ENCODE data around the gene KIRREL3. TPM values are rescaled to one million over a fixed set of nuclear protein-coding genes. Genes with fewer than 3 reads are reported as not detected.

KIRREL3 gene
- total RNA-seq, 1 experiment from 2014 or later: not detected

DNA sequence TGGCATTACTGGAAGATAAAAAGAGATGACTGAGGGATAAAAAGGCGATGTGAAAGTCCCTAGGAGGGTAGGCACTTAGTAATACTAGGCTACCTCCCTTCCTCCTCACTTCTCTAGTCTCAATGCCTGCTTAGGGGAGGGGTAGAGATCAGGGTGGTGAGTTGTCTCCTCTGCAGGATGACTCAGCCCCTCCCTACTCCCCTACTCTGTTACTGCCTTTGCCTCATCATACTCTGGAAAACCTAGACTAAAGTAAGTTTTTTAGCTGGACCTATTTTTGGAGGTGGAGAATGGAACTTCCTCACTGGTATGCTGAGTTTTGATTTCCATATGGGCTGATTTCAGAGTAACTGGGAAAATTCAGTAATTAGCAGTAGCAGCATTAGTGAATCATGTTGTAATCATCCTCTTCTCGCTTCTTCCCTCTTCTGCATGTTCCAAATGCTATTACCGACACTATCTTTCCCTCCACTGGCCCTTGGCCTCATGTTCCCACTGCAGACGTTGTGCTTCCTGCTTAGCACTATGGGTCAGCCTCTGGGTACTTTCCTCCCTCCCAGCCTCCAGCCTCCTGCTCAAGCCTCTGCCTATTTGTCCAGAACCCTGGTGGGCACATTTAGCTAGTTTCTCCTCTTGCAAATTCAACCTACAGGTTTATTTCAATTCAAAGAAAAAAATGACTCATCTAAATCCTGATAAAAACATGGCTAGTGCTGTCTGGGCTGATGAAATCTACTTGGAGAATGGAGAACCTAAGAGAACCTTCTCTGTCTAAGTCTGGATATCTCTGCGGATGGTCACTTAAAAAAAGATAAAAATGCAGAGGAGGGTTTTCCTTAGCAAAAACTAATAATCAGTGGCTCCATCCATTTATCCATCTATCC, 363.4 kb downstream of the KIRREL3 start:
- peak; percentile 14 for DNase-seq (ENCODE audit: low spot score)

DNA sequence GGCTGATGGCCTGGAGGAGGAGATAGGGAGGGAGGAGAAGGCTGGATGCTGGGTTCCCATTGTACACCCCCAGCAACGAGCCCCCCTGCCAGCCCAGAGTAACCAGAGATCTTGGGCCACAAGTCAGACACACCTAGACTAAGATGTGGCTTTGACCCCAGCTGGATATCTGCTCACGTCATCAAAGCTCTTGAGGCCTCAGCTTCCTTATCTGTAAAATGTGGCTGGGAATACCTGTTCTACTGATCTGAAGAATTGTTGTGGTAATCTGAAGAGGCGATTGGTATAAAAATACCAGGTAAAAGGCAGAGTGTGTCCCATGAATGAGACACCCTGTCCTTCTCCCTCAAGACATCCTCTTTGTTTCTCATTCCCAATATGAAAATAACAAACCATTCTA, 365.1 kb downstream of the KIRREL3 start:
- DNase-seq (ENCODE audit: low spot score): no peak

DNA sequence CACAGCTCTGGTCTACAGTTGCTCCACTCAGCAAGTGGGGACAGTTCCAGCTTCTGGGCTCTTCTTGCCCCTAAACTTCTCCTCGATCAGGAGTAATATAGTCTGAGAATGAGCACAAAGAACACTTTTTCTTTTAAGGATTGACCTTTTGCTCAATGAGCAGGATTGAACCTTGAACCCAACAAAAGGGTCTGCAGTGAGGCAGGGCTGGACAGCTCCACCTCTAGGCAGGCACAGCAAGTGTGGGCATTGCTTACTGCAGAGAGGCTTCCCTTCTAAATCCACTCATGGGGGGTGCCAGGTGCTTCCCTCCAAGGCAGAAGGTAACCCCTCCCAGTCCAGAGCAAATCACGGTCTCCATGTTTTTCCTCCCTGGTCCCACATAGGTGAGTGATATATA, 365.6 kb downstream of the KIRREL3 start:
- DNase-seq (ENCODE audit: low spot score): no peak

DNA sequence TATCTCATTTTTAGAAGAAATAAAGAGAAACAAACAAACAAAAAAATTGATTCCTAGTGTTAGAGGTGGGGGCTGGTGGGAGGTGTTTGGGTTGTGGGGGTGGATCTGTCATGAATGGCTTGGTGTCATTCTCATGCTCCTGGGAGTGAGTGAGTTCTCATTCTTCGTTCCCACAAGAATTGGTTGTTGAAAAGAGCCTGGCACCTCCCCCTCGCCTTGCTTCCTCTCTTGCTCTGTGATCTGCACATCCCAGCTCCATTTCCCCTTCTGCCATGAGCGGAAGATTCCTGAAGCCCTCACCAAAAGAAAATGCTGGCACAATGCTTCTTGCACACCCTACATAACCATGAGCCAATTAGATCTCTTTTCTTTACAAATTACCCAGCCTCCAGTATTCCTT, 367.2 kb downstream of the KIRREL3 start:
- DNase-seq (ENCODE audit: low spot score): no peak

DNA sequence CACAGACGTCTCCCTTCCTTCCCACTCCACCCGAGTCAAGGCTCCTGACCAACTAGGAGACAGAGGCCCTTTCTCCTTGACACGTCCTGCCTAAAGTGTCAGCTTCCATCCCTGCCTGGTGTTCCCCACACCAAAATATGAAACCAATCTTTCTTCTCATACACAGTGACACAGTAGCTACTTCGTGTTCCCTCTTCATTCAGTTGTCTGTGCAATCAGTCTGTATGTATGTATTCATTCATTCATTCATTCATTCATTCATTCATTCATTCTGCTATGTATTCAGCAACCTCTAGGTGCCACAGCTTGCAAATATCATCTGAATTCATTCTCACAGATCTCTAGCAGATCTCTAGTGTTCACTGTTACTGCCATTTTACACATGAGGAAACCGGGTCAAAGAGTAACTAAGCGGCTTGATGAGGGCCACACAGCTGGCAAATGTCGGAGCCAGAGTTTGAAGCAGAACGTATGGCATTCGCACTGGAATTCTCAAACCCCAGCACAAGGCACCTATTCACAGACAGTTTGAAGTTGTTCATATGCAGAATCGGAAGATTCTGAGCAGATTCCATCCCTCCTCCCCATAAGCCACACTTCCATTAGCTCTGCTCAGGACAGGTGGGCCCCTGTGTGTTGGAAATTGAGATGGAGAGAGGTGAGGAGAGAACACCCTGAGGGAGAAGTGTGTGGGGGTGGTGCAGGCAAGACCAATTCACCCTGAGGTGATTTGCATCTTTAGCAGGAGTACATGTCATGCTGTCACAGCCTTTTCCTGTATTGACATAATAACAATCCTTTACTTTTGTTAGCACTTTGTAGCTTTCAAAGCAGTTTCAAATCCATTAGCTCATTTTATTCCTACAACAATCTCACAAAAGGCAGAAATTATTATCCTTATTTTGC, 369.4 kb downstream of the KIRREL3 start:
- DNase-seq (ENCODE audit: low spot score): no peak

DNA sequence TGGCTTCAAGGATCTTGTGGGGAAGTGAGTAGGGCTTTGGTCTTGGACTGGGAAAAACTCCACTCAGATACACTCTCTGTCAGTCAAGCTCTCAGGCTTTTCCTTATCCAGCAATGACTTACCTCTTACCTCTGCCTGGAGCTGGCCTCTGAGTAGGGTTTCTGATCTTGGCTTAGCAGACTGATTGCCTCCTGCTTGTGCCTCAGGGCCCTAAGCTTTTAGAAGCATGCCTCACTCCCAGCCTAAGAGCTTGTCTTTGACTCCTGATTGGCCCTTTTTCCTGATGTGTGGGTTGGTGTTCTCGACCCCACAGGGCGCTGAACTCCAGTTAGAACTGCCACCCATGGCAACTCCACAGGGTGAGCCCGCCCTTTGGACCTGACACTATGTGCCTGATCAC, 370.1 kb downstream of the KIRREL3 start:
- DNase-seq (ENCODE audit: low spot score): no peak

DNA sequence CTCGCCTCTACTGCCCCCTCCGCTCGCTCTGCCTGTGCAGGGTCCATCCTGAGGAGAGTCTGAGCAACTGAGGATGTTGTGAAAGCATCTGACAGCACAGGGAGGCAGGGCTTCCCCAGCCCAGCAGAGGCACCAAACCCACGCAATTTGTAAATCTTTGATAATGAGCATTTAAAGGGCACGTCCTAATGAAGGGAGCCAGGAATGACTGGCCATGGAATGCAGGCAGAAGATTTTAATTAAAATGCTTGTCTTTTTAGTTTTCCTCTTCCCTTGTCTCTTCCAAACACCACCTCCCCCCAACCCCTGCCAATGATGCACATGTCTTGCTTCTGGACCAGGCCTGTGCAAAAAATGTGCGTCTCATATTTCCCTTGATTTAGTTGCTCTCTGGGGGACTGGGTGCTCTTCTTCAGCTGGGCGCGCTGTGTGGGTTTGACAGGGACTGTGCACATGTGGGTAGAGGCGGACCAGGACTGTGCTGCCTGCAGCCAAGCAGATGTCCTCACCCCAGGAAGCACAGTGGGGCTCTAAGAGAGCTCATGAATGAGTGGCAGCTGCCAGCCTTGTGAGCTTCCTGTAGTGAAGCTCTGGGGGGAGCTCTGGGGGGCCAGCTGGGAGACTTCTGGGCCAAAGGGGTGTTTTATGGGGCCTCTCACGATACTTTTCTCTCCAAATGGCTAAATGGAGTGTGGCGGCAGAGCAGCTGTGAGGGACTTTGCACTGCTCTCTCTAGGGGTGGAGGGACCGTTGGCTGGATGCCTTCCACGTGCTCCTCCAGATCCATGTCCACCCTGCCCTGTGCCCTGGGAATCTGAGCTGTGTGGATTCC, 371.6 kb downstream of the KIRREL3 start:
- no peak for DNase-seq (ENCODE audit: low spot score)

DNA sequence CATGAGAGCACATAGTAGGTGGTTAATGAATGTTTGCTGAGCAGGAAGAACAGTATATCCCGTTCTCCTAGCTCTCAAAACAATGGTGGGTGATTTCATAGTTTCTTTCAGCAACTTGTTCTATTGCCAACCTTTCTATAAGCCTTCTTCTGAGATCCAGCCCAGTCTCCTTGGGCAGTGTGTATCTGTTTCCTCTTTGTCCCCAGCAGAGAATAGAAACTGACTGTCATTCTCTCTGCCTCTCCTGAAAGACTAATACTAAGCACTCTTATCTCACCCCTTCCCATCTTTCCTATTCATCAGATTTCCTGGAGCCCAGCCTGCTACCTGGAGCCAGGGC, 372.1 kb downstream of the KIRREL3 start:
- DNase-seq (ENCODE audit: low spot score): no peak

DNA sequence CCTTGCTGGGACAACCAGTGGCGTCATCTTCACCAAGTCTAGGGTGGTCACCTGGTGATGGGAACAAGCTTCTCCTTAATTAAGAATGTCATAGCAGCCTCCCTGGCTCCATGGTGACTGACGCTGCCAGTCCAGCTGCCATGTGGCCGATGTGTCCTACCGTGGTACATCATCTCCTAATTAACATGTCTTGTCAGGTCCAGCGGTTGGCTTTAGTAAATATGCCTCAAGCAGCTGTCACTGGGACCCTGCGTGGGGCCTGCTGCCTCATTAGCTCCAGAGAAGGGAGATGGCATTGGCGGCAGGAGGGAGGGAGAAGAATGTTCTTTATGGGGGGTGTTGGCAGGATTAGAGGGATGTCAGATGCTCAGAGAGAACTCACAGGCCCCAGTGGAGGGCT, 373.1 kb downstream of the KIRREL3 start:
- DNase-seq (ENCODE audit: low spot score): no peak

DNA sequence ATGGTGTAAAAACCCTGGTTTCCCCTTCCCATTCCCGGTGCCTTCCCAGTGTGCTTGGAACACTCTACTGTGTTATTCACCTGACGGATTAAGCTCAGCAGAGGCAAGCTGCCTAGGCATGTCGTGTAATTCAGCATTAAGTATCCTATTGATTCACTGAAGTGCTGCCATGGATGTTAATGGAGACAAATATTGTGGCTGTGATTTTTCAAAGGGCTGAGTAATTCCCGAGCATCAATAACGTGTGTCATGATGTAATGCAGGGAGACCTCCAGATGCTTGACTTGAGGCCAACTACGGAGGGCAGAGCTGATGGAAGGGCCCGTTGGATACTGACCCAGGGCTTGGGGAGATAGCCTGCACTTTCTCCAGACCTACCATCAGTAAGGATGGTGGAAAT, 376.1 kb downstream of the KIRREL3 start:
- DNase-seq (ENCODE audit: low spot score): no peak

DNA sequence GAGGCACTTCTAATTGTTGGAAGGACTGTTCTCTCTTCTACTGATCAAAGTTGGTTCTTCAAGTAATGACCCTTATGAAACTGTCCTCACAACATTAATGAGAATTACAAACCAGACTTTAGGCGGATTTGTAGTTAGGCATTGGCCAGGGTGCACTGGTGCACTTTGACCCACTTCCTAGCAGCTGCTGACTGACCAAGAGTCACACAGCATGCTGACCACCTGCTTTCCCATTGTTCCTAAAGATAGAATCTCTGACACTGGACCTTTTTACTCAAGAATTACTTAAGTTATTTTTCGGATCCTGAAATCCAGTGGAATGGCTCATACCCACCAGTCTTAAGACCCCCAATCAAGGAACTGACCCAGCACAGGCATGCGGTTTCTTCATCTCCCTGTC, 381.1 kb downstream of the KIRREL3 start:
- no peak for DNase-seq (ENCODE audit: low spot score)

DNA sequence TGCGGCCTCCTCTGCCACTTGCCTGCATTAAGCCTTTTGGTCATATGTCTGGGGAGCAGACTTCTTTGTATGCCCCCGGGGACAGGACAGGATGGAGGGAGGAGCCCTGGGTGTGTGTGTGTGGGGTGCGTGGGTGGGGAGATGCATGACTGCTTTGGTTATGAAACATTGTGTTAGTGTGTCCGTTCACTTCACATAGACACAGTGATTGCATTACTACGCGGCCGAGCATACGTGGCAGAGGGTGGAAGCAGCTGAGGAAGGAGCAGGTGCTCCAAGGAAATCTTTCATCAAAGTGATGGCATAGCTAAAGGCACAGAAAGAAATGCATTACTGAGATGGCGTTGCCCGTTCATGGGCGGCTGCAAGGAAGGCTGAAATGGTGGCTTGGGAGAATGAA, 384.7 kb downstream of the KIRREL3 start:
- no peak for DNase-seq (ENCODE audit: low spot score)

DNA sequence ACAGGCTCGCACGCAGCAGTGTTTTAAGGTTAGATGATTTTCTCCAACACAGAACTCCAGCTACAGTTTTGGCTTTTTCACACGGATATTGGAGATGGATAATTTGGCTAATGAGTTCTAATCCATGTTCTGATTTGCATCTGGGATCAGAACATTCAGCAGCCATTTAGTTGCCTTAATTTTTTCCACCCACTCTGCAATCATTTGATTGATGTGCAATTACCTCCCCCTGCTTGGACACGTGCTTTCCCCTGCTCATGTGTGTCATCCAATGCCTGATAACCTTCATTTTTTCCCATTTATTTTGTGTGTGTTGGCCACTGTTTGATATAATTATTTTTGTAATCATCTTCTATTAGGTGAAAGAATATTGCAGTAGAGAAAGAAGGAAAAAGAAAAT, 387.3 kb downstream of the KIRREL3 start:
- DNase-seq (ENCODE audit: low spot score): no peak

DNA sequence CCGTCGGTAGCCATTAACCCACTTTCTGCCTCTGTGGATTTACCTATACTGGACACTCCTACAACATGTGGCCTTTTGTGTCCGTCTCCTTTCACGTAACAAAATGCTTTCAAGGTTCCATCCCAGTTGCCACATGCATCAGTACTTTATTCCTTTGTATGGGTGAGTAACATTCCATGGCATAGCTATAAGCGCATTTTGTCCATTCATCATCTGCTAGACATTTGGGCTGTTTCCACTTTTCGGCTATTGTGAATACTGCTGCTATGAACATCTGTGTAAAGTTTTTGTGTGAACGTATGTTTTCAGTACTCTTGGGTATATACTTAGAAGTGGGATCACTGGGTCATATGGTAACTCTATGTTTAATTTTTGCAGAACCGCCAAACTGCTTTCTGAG, 387.9 kb downstream of the KIRREL3 start:
- DNase-seq (ENCODE audit: low spot score): no peak

DNA sequence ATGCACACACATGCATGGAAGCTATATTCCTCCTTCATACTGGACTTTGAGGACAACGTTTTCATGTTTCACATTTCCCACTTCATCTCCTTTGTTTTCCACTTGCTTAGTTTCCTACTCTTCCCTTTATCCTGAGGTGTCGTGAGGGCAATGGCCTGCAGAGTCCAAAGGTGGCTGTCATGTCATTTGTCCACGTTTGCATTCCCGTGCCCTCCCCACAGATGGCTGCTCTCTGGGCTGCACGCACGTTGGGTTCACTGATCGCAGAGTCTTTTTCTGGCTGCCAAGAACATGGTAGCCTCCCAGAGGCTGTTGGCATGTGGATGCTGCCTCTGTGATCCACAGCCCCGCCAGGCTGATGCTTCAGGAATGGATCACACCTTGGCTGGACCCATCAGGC, 389.1 kb downstream of the KIRREL3 start:
- no peak for DNase-seq (ENCODE audit: low spot score)

DNA sequence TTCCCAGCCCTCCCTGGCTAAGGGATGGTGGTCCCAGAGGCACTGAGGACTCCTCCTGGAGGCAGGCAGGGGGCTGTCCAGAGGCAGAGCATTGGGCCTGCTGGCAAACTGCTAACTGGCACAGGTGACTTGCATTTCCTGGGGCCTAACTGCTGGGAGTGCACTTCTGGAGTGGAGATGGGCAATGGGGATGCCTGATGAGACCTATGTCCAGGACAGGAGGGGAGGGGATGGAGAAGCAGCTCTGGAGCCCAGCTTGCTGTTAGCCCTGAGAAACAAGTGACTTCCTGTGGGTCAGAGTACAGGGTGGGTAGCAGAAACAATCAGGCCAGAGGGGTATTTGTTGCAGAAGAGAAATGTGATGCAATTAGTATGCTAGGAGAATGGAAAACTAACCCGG, 391.9 kb downstream of the KIRREL3 start:
- DNase-seq (ENCODE audit: low spot score): no peak

DNA sequence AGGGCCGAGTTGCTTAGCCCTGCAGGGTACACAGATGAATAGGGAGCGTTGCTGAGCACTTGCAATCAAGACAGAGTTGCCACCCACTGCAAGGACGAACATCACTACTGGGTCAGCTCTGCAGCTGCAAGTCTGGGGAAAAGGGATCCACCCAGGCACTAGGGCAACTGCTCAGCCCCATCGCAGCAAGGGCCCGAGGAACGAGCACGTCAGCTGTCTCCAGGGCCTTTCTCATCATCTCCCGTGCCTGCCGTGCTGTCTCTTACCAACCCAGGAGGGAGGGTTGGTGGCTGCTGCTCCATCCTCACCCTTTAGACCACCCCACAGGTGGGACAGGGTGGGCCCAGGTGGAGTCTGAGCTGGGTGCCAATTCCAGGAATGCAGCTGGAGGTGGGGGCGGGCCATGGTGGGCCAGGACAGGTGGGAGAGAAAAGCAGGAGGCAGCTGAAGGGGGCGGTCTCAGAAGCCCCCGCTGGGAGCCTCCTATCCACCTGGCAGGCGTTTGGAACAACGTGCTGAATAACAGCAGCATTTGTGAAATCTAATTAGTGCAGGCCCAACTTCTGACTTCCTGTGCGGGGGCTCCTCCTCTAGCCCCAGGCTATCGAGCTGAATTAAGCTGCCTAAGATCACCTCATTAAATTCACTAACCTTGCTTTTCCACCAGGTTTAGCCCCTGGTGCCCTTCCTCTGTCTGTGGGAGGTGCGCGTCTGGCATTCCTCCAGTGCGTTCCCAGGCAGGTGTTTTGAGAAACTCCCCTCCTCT, 392.6 kb downstream of the KIRREL3 start:
- no peak for DNase-seq (ENCODE audit: low spot score)

DNA sequence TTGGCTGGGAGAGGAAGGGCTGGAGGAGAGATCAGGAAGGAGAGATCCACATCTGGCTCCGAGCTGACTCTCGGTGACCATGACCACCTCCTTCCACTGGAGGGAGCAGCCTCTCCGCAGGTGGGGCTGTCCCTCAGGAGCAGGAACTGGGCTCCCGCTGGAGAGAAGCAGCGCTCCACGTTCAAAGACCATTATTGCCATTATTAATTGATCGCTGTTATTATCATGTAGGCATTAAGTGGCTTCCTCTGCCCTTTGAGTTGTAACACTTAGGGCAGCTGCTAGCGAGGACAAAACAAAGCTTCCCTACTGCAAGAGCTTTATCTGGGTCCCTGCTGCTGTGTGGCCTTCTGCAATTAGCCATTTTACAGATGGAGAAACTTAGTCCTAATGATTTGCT, 393.2 kb downstream of the KIRREL3 start:
- DNase-seq (ENCODE audit: low spot score): peak; percentile 65

DNA sequence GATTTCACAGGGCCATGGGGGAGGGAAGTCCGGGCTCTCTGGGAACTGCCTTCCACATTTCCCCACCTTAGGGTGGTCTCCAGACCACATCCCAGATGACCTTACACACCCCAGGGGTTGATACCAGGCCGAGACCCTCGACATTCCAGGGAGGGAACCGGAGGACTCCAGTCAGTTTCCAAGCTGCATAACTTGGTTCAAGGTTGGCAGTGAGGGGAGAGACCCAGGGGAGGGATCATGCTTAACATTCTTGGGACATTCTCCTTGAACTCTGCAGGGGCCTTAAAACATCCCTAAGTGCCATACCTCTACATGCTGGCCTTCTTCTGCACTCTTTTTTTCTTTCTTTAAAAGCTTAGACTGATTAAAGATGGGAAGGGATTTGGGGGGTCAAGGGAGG, 394.1 kb downstream of the KIRREL3 start:
- DNase-seq (ENCODE audit: low spot score): no peak

DNA sequence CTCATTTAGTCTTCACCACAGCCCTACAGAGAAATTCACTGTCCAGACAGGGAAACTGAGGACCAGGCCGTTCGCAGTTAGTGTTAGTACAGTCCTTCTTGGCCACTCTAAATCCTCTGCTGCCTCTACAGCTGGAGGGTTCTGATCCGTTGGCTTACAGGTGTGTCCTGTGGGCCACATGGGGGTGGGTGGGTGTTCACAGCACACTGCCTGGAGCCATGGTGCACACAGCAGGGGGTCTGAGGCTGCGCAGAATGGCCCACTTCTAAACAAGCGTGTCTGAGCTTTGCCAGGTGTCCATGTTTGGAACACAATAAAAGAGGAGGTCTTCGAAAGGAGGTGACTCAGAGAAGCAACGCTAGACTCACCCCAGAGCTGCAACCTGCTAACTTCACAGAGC, 396.1 kb downstream of the KIRREL3 start:
- DNase-seq (ENCODE audit: low spot score): no peak

DNA sequence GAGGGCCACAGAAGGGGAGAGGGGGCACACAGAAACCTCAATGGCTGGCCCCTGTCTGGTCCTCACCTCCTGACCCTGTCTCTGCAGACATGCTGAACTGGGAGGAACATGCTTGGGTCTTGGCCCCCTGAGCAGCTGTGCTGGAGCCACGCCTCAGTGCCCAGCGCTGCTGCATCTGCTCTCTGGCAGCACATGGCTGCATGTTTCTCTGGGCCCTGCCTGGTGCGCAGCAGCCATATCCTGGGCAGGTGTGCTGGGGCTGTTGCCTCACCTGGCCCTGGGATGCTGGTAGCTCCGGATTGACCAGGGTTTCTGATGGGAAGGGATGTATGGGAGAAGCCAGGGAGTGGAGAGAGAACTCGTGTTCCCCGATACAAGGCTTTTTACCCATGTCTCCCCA, 397.1 kb downstream of the KIRREL3 start:
- no peak for DNase-seq (ENCODE audit: low spot score)
